Body of pancreas (tissue), 4 donors: ENCODE data around the gene NMUR2. TPM values are rescaled to one million over a fixed set of nuclear protein-coding genes. Genes with fewer than 3 reads are reported as not detected.

ENCODE experiments used
- ATAC-seq: fragments of 150-250 bp; one replicate; pipeline ENCODE4 v1.9.1; 2016
- DNase-seq, 4 donors: peaks; one replicate each; pipeline ENCODE4 v3.0.0-alpha.2; 2019
- H3K27ac ChIP-seq, 4 donors: fragments of 200-600 bp; sonication (generic); 1 replicate in 3 of 4; 2 replicates in 1 of 4; pipeline versions ENCODE4 v1.5.1 to v1.6.1; 2016 to 2019; ENCODE audit warnings: mild to moderate bottlenecking in 1 of 4, mixed read lengths in 1 of 4, moderate library complexity in 1 of 4
- H3K27me3 ChIP-seq, 2 donors: fragments of 200-600 bp; sonication (generic); one replicate each; pipeline ENCODE4 v1.6.0; 2016; ENCODE audit warnings: mild to moderate bottlenecking in 1 of 2
- H3K36me3 ChIP-seq, 2 donors: fragments of 200-600 bp; sonication (generic); replicated peaks in 1 of 2; 2 replicates each; pipeline ENCODE4 v1.5.1; 2016; ENCODE audit warnings: low read depth in 2 of 2; ENCODE audit not compliant: insufficient read depth in 1 of 2
- H3K4me1 ChIP-seq: fragments of 200-600 bp; sonication (generic); one replicate; pipeline ENCODE4 v1.6.0; 2016
- H3K4me3 ChIP-seq, 2 donors: fragments of 200-600 bp; sonication (generic); 1 replicate in 1 of 2; 2 replicates in 1 of 2; pipeline ENCODE4 v1.5.1; 2016 to 2019
- H3K9me3 ChIP-seq, 3 donors: fragments of 200-600 bp; sonication (generic); 1 replicate in 2 of 3; 2 replicates in 1 of 3; pipeline ENCODE4 v1.5.1; 2016
- POLR2A ChIP-seq, 3 donors: fragments of 450-650 bp; IDR thresholded peaks; one replicate each; pipeline ENCODE4 v1.6.1; 2016; ENCODE audit warnings: antibody characterized with exemption in 3 of 3, mild to moderate bottlenecking in 2 of 3
- WGBS, 2 donors: methylation state at CpG; one replicate each; pipeline ENCODE4 v1.1.5; 2017; 5-methylcytosine and 5-hydroxymethylcytosine counted together
- intact Hi-C: fragments of 100-400 bp; cut with DNase I; formaldehyde crosslinking; loops from one replicate; pipeline ENCODE4 v1.15.1; 2023
- total RNA-seq, 2 donors: library from RNA; depleted of rRNA; stranded (reverse); fragments of >200 nt; gene quantifications; one replicate each; pipeline ENCODE4 v1.1.0, GENCODE V29; 2016
- TF ChIP-seq, protein P1 (sequence below), 7 experiments: fragments of 450-650 bp in 4 of 7; fragments of 200-600 bp in 3 of 7; sonication (generic) in 3 of 7; IDR thresholded peaks; one replicate each; pipeline ENCODE4 v1.5.1; 2016 to 2019; ENCODE audit warnings: antibody characterized with exemption in 7 of 7

NMUR2 gene
- total RNA-seq, 2 donors from 2014 or later, result not detected

- Histone ChIP-seq H3K27me3 (no peaks in the 10 kb centered on the region), H3K9me3 (no peaks in the 10 kb centered on the region), H3K4me3 (no peak overlapping the region), H3K36me3 (no peaks in the 10 kb centered on the region), H3K4me1 (no peaks in the 10 kb centered on the region), H3K27ac (no peak overlapping the region)
- TF ChIP-seq, protein P1, sequence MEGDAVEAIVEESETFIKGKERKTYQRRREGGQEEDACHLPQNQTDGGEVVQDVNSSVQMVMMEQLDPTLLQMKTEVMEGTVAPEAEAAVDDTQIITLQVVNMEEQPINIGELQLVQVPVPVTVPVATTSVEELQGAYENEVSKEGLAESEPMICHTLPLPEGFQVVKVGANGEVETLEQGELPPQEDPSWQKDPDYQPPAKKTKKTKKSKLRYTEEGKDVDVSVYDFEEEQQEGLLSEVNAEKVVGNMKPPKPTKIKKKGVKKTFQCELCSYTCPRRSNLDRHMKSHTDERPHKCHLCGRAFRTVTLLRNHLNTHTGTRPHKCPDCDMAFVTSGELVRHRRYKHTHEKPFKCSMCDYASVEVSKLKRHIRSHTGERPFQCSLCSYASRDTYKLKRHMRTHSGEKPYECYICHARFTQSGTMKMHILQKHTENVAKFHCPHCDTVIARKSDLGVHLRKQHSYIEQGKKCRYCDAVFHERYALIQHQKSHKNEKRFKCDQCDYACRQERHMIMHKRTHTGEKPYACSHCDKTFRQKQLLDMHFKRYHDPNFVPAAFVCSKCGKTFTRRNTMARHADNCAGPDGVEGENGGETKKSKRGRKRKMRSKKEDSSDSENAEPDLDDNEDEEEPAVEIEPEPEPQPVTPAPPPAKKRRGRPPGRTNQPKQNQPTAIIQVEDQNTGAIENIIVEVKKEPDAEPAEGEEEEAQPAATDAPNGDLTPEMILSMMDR (IDR thresholded peaks at IDR 0.05), result no peak
- no peak for TF ChIP-seq POLR2A (IDR thresholded peaks at IDR 0.05)
- intact Hi-C loops, result no loop called here
- no peak for DNase-seq
- 58 to 82% methylated on average over 3 of the region's 3 CpGs for WGBS, 2 donors
- no peak for ATAC-seq
Observed at GRCh38 chr5:152389208-152389849, 15.8 kb downstream of the NMUR2 start.

DNA sequence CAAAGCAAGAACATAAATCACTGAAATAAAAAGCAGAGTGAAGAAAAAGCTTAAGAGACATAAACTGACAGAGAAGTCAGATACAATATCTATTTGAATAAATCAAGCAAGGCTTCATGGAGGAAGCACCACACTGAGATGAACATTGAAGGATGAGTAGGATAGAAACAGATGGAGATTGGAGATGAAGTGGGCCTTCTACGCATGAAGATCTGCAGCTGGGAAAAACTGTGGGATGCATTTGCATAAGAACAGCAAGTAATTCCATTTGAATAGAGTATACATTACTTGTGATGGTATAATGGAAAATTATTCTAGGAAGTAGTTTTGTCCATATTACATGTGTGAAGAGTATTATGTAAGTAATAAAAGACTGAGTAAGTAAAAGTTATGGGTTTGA, 16.5 kb downstream of the NMUR2 start:
- Histone ChIP-seq H3K9me3 (no peaks in the 10 kb centered on the region), H3K36me3 (no peaks in the 10 kb centered on the region), H3K4me3 (no peak overlapping the region), H3K27me3 (no peaks in the 10 kb centered on the region), H3K27ac (no peak overlapping the region), H3K4me1 (no peaks in the 10 kb centered on the region)
- ATAC-seq, result no peak
- WGBS, 2 donors, result 52 to 74% methylated on average over 1 of the region's 1 CpG
- intact Hi-C loops, result no loop called here
- no peak for TF ChIP-seq POLR2A (IDR thresholded peaks at IDR 0.05)
- TF ChIP-seq, protein P1 (IDR thresholded peaks at IDR 0.05), result no peak
- DNase-seq, result no peak

GRCh38 chr5:152380415-152381123, 24.5 kb downstream of the NMUR2 start:
- H3K36me3 ChIP-seq, result no peaks in the 10 kb centered on the region
- TF ChIP-seq, protein P1 (IDR thresholded peaks at IDR 0.05), result no peak
- TF ChIP-seq POLR2A (IDR thresholded peaks at IDR 0.05), result no peak
- no peak overlapping the region for H3K4me3 ChIP-seq
- H3K27me3 ChIP-seq, result no peaks in the 10 kb centered on the region
- H3K27ac ChIP-seq, result no peak overlapping the region
- ATAC-seq, result no peak
- DNase-seq, result no peak
- H3K9me3 ChIP-seq, result no peaks in the 10 kb centered on the region
- no peaks in the 10 kb centered on the region for H3K4me1 ChIP-seq
- 70 to 78% methylated on average over 10 of the region's 10 CpGs for WGBS, 2 donors
- intact Hi-C loops, result no loop called here

- ATAC-seq (no peak), DNase-seq (no peak)
- Histone ChIP-seq H3K4me3 (no peak overlapping the region), H3K9me3 (no peaks in the 10 kb centered on the region), H3K27me3 (no peaks in the 10 kb centered on the region), H3K4me1 (no peaks in the 10 kb centered on the region), H3K36me3 (no peaks in the 10 kb centered on the region), H3K27ac (no peak overlapping the region)
- no peak for TF ChIP-seq POLR2A (IDR thresholded peaks at IDR 0.05)
- TF ChIP-seq, protein P1 (IDR thresholded peaks at IDR 0.05), result no peak
- 68% methylated on average over 3 of the region's 3 CpGs for WGBS, 2 donors
- intact Hi-C loops, result no loop called here
Observed at GRCh38 chr5:152379331-152379730, 25.7 kb downstream of the NMUR2 start.

GRCh38 chr5:152378730-152379129, 26.3 kb downstream of the NMUR2 start:
- no peak for ATAC-seq
- WGBS, 2 donors, result 36 to 52% methylated on average over 3 of the region's 3 CpGs
- Histone ChIP-seq H3K9me3 (no peaks in the 10 kb centered on the region), H3K27ac (no peak overlapping the region), H3K4me1 (no peaks in the 10 kb centered on the region), H3K27me3 (no peaks in the 10 kb centered on the region), H3K4me3 (no peak overlapping the region), H3K36me3 (no peaks in the 10 kb centered on the region)
- no peak for DNase-seq
- no peak for TF ChIP-seq POLR2A (IDR thresholded peaks at IDR 0.05)
- TF ChIP-seq, protein P1 (IDR thresholded peaks at IDR 0.05), result no peak
- intact Hi-C loops, result no loop called here
